GM13977 (cell line): ENCODE data around the gene MED27.

Experiments used
- DNase-seq: peaks from one replicate; pipeline ENCODE4 v3.0.0; 2012; ENCODE audit warnings: low spot score
- in situ Hi-C: fragments of 300-500 bp; cut with MboI; formaldehyde crosslinking; loops from one replicate; pipeline ENCODE4 v1.12.0; 2022; ENCODE audit warnings: low sequenced_read_pairs, low pct_unique_long_range_greater_than_20kb, mixed read lengths, inconsistent platforms; ENCODE audit not compliant: unreplicated experiment
- TF ChIP-seq, protein P1 (sequence below): IDR thresholded peaks from 2 replicates; pipeline ENCODE4 v1.5.1; 2012; ENCODE audit warnings: mild to moderate bottlenecking, control low read depth; ENCODE audit not compliant: insufficient read depth; ENCODE audit errors: extremely low read depth, missing control alignments

The MED27 gene

DNA sequence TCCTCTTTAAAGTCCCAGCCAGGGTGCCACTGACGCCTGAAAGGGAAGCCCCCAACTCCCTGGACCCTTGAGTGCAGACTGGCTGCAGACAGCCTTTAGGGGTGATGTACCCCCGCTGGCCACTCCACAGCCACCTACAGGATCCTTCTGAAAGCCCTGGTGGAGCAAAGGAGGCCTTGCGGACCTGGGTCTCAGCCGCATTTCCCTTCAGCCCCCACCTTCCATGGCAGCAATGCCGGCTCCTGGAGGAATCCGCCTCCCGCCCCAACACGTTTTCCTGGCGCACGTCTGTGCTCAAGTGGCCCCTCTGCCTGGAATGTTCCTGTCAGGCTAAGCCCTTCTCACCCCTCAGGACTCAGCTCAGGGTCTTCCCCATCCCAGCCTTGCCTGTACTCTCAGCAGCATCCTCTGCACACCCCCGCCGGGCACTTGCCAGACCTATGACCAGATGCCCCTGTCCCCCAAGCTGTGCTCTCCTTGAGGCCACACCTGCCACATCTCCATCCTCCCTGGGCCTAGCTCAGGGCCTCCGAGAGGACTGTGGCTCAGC, 205.7 kb downstream of the MED27 start:
- TF ChIP-seq, protein P1, sequence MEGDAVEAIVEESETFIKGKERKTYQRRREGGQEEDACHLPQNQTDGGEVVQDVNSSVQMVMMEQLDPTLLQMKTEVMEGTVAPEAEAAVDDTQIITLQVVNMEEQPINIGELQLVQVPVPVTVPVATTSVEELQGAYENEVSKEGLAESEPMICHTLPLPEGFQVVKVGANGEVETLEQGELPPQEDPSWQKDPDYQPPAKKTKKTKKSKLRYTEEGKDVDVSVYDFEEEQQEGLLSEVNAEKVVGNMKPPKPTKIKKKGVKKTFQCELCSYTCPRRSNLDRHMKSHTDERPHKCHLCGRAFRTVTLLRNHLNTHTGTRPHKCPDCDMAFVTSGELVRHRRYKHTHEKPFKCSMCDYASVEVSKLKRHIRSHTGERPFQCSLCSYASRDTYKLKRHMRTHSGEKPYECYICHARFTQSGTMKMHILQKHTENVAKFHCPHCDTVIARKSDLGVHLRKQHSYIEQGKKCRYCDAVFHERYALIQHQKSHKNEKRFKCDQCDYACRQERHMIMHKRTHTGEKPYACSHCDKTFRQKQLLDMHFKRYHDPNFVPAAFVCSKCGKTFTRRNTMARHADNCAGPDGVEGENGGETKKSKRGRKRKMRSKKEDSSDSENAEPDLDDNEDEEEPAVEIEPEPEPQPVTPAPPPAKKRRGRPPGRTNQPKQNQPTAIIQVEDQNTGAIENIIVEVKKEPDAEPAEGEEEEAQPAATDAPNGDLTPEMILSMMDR = no peak
- in situ Hi-C loops = no loop called here

DNA sequence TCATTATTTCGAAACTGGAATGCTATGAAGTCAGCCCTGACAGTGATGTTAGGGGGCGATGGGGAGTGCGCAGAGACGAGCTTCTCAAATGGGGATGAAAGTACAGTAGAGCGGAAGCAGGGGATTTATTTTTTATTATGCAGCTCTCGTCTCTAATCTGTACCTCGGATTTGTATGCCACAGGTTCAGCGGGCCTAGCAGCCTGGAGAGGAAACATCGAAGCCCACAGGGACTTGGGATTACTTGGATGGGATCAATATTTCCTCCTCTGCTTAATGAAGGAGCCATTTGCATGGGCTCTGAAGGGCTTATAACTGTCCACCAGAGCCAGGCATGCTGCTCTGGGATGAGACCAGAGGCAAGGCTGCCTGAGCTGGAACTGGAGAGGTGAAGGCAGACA, 206.3 kb downstream of the MED27 start:
- in situ Hi-C loops = no loop called here
- TF ChIP-seq, protein P1 = no peak

More for the DNA sequence above, 205.7 kb downstream of the MED27 start:
- no peak for DNase-seq

DNA sequence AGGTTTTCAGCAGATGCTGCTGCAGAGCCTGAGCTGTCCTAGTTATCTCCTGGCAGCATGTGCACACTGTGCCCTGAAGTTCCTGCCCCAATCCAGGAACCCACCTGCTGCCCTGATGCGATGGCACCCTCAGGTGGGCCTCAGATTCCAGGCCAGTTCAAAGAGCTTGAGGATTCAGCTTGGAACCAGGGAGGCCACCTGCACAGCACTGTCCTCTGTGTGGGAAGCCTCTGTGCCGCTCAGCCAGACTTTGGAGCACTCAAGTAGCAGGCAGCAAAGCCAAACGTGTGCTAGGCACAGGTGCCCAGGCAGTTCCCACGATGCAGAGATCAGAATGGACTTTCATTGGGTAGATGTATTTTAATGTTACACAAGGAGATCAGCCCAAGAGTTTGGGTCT, 207.0 kb downstream of the MED27 start:
- in situ Hi-C loops = no loop called here
- no peak for DNase-seq
- TF ChIP-seq, protein P1 = no peak

More for the DNA sequence above, 206.3 kb downstream of the MED27 start:
- no peak for DNase-seq

DNA sequence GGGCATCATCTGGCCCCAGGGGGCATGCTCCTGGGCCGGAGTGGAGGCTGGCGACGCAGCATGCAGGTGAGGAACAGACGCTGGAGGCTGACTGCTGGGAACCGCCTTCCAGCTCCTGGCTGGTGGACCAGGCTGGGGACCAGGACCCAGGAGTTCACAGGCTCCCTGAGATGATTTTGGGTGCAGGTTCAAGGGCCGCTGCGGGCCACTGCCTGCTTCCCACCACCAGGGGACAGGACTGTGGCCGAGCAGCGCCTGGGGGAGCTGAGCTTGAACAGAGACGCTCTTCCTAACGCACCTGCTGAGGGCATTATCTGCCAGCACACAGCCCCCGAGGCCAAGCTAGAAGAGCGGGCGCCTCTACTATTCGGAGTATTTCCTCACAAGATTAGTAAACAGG, 207.7 kb downstream of the MED27 start:
- in situ Hi-C loops = no loop called here
- TF ChIP-seq, protein P1 = no peak
- DNase-seq = no peak

DNA sequence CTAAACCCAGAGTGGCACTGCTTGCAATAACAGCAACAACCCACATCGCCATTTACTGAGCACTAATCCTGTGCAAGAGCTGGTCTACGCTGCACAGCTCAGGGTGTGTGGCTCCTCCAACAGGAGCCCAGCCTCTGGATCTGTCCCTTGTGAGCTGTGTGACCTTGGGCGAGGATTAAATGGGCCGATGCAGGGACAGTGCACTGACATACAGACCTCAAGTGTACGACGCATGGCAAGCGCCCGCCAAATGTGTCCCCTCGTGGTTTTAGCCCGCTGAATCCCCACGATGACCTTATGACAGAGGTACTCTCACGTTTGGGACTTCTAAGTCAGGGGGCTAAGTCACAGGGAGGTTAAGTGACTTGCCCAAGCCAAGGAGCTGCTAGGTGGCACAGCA, 209.5 kb downstream of the MED27 start:
- in situ Hi-C loops = no loop called here
- no peak for DNase-seq

DNA sequence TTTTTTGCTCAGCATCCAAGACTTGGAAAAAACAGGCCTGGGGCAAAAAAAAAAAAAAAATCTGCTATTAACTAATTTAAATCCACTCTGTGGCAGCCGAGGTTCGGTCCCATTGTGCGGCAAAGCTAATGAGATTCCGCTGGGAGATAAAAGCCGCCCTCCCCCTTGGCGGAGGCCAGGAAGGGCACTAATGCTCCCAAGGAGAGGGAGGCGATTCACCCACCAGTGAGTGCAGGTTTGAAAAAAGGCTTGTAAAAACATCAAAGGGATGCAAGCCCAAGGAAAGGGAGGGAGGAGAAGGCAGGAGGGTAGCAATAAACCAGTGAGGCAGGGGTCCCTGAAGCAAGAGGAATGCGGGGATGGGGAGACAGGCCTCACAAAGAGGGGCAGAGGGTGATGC, 210.3 kb downstream of the MED27 start:
- in situ Hi-C loops = no loop called here
- no peak for DNase-seq
- TF ChIP-seq, protein P1 = no peak

More for the DNA sequence above, 209.5 kb downstream of the MED27 start:
- TF ChIP-seq, protein P1 = no peak
